Measurements from ENCODE around the gene NAV3.

DNA sequence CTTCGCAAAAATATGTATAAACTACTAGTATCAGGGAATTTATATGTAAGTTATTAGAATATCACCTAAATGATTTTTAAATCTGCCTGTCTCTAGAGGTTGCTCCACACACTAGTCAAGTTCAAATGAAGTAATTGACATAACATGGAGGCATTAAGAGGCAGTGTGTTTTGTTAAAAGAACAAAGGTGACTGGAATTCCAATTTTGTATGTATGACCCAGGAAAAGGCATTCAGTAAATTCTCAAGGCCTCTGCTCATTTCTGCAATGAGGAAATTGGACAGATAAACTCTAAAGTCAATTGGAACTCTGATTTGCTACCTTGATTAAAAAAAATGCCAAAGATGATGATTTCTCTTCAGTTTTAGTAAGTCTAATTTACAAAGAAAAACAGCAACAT is 117.1 kb downstream of the NAV3 start:
- no peak for TF ChIP-seq POLR2A (IDR thresholded peaks at IDR 0.05)
- TF ChIP-seq, protein P1, sequence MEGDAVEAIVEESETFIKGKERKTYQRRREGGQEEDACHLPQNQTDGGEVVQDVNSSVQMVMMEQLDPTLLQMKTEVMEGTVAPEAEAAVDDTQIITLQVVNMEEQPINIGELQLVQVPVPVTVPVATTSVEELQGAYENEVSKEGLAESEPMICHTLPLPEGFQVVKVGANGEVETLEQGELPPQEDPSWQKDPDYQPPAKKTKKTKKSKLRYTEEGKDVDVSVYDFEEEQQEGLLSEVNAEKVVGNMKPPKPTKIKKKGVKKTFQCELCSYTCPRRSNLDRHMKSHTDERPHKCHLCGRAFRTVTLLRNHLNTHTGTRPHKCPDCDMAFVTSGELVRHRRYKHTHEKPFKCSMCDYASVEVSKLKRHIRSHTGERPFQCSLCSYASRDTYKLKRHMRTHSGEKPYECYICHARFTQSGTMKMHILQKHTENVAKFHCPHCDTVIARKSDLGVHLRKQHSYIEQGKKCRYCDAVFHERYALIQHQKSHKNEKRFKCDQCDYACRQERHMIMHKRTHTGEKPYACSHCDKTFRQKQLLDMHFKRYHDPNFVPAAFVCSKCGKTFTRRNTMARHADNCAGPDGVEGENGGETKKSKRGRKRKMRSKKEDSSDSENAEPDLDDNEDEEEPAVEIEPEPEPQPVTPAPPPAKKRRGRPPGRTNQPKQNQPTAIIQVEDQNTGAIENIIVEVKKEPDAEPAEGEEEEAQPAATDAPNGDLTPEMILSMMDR (IDR thresholded peaks at IDR 0.05) = no peak
- TF ChIP-seq POLR2AphosphoS5 (IDR thresholded peaks at IDR 0.05) = no peak
- no peak for TF ChIP-seq EP300 (IDR thresholded peaks at IDR 0.05)
